Chondrocyte (in vitro differentiated cells): ENCODE measurements around the gene NPRL2. TPM values are rescaled to one million over a fixed set of nuclear protein-coding genes. Genes with fewer than 3 reads are reported as not detected.

ENCODE experiments used
- DNase-seq: peaks from one replicate; pipeline ENCODE4 v3.0.0; 2021; ENCODE audit warnings: mixed read lengths, low spot score
- H3K27ac Mint-ChIP-seq: one replicate; pipeline ENCODE4 v1.8.0; 2021; ENCODE audit warnings: mild to moderate bottlenecking, moderate library complexity, mixed read lengths; ENCODE audit not compliant: unreplicated experiment
- H3K27me3 Mint-ChIP-seq: 2 replicates; pipeline ENCODE4 v1.8.0; 2021; ENCODE audit warnings: low read depth, mixed read lengths
- H3K36me3 Mint-ChIP-seq: 2 replicates; pipeline ENCODE4 v1.8.0; 2021; ENCODE audit warnings: low read depth, mixed read lengths
- H3K4me1 Mint-ChIP-seq: 2 replicates; pipeline ENCODE4 v1.8.0; 2021; ENCODE audit warnings: low read depth, mild to moderate bottlenecking, mixed read lengths
- H3K4me3 Mint-ChIP-seq: one replicate; pipeline ENCODE4 v1.8.0; 2021; ENCODE audit warnings: mild to moderate bottlenecking, moderate library complexity, mixed read lengths; ENCODE audit not compliant: unreplicated experiment
- H3K9me3 Mint-ChIP-seq: 2 replicates; pipeline ENCODE4 v1.8.0; 2021; ENCODE audit warnings: low read depth, mixed read lengths
- total RNA-seq: library from RNA; stranded (reverse); gene quantifications from 3 replicates; pipeline ENCODE4 v1.2.1, GENCODE V29; 2021
- TF ChIP-seq, protein P1 (sequence below): fragments of 200-600 bp; sonication (generic); IDR thresholded peaks from 2 replicates; pipeline ENCODE4 v1.5.0; 2021; ENCODE audit warnings: antibody characterized with exemption, mild to moderate bottlenecking, moderate library complexity

Gene NPRL2
- total RNA-seq, 1 donor from 2014 or later = 21.7 TPM

GRCh38 chr3:50340147-50340447 lies 10.5 kb downstream of the NPRL2 start:
- H3K4me3 Mint-ChIP-seq = no peak overlapping the region
- no peak overlapping the region for H3K27ac Mint-ChIP-seq
- H3K4me1 Mint-ChIP-seq = peaks cover 39% of the 10 kb centered on the region
- DNase-seq = no peak
- H3K36me3 Mint-ChIP-seq = no peaks in the 10 kb centered on the region
- no peaks in the 10 kb centered on the region for H3K27me3 Mint-ChIP-seq
- no peaks in the 10 kb centered on the region for H3K9me3 Mint-ChIP-seq
- TF ChIP-seq, protein P1, sequence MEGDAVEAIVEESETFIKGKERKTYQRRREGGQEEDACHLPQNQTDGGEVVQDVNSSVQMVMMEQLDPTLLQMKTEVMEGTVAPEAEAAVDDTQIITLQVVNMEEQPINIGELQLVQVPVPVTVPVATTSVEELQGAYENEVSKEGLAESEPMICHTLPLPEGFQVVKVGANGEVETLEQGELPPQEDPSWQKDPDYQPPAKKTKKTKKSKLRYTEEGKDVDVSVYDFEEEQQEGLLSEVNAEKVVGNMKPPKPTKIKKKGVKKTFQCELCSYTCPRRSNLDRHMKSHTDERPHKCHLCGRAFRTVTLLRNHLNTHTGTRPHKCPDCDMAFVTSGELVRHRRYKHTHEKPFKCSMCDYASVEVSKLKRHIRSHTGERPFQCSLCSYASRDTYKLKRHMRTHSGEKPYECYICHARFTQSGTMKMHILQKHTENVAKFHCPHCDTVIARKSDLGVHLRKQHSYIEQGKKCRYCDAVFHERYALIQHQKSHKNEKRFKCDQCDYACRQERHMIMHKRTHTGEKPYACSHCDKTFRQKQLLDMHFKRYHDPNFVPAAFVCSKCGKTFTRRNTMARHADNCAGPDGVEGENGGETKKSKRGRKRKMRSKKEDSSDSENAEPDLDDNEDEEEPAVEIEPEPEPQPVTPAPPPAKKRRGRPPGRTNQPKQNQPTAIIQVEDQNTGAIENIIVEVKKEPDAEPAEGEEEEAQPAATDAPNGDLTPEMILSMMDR = no peak

DNA sequence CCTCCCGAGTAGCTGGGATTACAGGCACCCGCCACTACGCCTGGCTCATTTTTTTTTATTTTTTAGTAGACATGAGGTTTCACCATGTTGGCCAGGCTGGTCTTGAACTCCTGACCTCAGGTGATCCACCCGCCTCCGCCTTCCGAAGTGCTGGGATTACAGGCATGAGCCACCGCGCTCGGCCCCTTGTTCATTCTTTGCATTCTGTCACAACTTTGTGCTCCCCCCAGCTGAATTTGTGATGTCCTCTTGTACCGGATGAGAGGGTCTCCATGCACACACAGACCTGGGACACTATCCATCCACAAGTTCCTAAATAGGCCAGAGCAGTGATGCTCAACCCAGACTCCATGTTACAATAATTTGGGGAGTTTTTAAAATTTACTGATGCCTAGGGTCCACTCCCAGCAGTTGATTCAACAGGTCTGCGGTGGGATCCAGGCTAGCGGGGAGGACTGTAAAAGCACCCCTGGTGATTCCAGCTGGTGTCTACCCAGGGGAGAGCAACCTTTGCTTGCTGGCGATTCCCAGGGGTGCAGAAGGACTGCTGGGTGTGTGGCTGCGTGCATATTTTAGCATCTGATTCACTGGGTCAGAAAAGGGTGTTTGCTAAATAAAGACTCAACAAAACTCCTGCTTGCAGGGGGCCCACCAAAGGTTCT lies 11.0 kb downstream of the NPRL2 start:
- Mint-ChIP-seq H3K4me1 (peaks cover 43% of the 10 kb centered on the region), H3K36me3 (no peaks in the 10 kb centered on the region), H3K4me3 (no peak overlapping the region), H3K27ac (no peak overlapping the region), H3K27me3 (no peaks in the 10 kb centered on the region), H3K9me3 (no peaks in the 10 kb centered on the region)
- TF ChIP-seq, protein P1 = no peak
- DNase-seq = no peak

DNA sequence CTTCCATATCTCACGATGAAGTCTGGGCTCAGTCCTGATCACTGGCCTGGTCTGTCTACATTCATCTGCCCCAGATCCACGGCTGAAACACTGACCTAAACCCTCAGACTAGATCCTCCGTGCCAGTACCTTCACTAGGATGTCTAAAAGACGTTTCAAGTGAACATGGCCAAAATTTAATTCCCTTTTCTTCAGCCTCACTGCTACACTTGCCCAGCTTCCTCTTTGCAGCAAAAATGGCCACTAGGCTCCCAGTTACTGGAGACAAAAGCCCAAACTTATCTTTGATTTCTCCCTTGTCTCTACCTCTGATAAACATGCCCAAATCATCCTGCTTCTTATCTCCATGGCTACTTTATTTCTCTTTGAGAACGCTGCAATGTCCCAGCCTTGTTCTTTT lies 11.6 kb downstream of the NPRL2 start:
- DNase-seq = no peak
- TF ChIP-seq, protein P1 = no peak
- Mint-ChIP-seq H3K4me3 (peak overlapping the region; percentile 98), H3K9me3 (no peaks in the 10 kb centered on the region), H3K4me1 (peaks cover 49% of the 10 kb centered on the region), H3K36me3 (no peaks in the 10 kb centered on the region), H3K27ac (peak overlapping the region; percentile 75), H3K27me3 (no peaks in the 10 kb centered on the region)

DNA sequence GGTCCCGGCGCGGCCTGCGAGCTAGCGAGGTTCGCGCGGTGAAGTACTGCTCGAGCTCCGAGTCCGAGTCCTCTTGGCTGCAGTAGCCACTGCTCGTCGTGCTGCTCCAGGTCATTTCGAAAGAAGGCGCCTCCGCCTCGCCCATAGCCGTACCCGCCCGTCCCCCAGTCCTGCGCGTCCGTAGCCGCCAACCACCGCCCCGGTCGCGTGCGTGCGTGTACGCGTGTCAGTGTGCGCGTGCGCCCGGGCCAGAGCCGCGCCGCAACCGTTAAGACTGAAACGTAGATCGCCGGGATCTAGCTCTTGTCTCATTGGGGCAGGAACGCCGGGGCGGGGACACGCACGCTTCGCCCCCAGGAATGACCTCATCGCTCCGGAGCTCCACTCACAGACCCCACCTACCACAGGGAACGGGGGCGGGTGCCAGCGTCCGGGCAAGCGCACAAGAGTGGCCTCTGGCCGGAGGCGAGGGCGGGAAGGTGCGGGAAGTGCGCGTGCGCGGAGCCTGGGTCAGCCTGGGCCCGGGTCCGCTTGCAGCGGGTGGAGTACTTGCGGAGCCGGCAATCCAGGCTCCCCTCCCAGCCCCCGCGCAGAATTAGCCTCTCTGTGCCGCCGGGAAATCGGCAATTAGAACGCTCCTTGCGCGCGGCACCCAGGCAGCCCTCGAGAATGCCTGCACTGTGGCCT lies 13.3 kb downstream of the NPRL2 start:
- no peaks in the 10 kb centered on the region for H3K36me3 Mint-ChIP-seq
- peaks cover 55% of the 10 kb centered on the region for H3K4me1 Mint-ChIP-seq
- H3K27me3 Mint-ChIP-seq = no peaks in the 10 kb centered on the region
- no peaks in the 10 kb centered on the region for H3K9me3 Mint-ChIP-seq
- peak overlapping the region; percentile 98 for H3K27ac Mint-ChIP-seq
- H3K4me3 Mint-ChIP-seq = peak overlapping the region; percentile 98
- DNase-seq = peak; percentile 100
- TF ChIP-seq, protein P1 = no peak

- Mint-ChIP-seq H3K4me3 (peak overlapping the region; percentile 98), H3K4me1 (peaks cover 55% of the 10 kb centered on the region), H3K36me3 (peaks cover 1% of the 10 kb centered on the region), H3K27me3 (no peaks in the 10 kb centered on the region), H3K9me3 (no peaks in the 10 kb centered on the region), H3K27ac (peak overlapping the region; percentile 98)
- TF ChIP-seq, protein P1 = no peak
- no peak for DNase-seq
Observed at GRCh38 chr3:50336452-50337174, 14.0 kb downstream of the NPRL2 start.
